GM18909 (cell line): ENCODE results near the gene ANKRD12.

Experiments
- ATAC-seq: cut with Tn5 transposase; IDR thresholded peaks from one replicate; pipeline ENCODE4 v1.9.1; 2021; ENCODE audit warnings: mild to moderate bottlenecking; ENCODE audit not compliant: unreplicated experiment, poor library complexity

The ANKRD12 gene

DNA sequence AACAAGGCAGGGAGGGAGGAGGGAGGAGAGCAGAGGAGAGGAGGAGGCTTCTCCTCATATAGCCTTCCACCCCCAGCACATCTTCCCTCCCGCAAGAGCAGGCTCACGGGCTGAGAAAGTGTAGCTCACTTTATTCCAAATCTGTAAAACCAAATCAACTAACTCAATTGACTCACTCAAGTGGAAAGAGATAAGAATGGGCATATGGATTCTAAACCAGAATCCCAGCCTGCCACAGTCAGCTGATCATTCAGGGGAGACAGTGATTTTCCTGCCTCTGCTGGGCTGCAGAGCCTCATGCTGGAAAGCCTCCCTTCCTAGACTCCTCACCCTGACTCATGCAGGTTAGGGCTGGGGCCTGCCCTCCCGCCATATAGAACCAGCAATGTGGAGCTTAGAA lies 193.8 kb downstream of the ANKRD12 start:
- no peak for ATAC-seq

- peak; percentile 43 for ATAC-seq
Observed at GRCh38 chr18:9333441-9334328, 197.1 kb downstream of the ANKRD12 start.

GRCh38 chr18:9334329-9334972 lies 197.9 kb downstream of the ANKRD12 start, which contains the start of gene TWSG1:
TWSG1 (plus strand) TSS chr18:9334773; CDS start chr18:9337230, 2,457 bp downstream.
- ATAC-seq, result peak; percentile 84

GRCh38 chr18:9334973-9335696 lies 198.6 kb downstream of the ANKRD12 start:
- ATAC-seq, result peak; percentile 51
